CMK (cell line): ENCODE measurements around the gene GNAI1.

Source experiments
- DNase-seq: peaks from one replicate; pipeline ENCODE4 v3.0.0-alpha.2; 2010; ENCODE audit warnings: low read depth

The GNAI1 gene

DNA sequence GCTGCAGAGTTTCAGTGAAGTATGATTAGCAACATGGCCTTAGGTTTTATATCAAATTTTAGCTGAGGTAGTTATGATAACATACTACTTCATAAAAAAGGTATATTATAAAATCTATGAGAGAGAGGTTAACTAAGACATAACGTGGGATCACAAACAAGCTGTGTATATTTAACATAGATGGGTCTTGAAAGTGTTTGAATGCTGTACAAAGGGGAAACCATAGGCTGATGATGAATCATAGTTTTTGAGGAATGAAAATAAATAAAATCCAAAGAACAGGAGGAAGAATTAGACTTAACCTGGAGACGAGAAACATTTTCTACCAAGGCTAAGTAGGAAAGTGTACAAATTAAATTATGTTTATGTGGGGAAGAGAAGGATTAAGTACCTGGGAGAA, 119.0 kb downstream of the GNAI1 start:
- DNase-seq: no peak

DNA sequence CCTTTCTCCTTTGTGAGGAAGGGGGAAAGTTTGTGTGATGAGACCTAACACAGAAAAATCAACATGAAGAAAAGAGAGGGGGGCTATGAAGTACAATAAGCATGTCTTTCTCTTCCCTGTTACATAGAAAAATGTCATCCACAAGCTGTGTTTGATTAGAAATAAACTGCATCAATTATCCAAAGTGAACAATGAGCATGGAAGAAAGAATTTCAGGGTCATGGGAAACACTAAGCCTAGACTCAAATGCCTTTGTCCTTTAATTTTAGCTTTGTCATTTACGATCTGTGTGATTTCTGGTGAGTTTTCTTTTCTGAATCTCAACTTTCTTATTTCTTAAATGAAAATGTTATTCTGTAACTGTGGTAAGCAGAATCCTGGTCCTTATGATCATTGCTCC, 121.0 kb downstream of the GNAI1 start:
- DNase-seq: no peak

DNA sequence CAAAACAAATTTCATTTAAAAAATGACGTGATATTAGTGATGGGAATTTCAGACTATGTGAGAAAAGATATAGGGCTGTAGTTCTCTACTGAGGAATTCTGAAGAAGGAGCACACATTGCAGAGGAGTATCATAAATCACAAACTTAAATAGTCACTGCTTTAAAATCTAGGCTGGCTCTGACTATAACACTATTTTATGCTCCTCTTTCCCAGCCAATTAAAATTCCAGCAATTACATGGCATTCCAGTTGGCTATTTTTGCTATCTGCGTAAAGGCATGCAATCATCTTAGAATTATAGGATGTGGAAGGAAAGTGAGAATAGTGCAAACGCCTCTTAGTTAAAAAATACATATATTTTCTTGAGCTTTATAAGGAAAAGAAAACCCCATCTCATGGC, 123.1 kb downstream of the GNAI1 start:
- no peak for DNase-seq

DNA sequence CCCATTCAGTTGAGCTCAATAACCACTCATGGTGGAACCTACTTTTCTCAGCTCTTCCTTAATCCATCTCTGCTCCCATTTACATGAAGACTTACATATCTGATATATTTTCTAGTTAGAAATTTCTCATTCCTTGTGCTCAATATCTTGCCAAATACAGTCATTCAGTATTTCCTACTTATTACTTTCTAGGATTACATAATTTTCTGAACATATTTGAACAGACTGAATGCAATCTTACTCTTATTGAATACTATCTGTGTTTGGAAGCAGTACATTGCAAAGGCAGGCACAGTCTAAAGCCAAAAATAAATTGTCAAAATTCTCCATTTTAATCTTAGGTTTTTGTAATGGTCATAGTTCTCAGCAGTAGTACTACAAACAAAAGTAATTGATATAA, 126.0 kb downstream of the GNAI1 start:
- DNase-seq: no peak

DNA sequence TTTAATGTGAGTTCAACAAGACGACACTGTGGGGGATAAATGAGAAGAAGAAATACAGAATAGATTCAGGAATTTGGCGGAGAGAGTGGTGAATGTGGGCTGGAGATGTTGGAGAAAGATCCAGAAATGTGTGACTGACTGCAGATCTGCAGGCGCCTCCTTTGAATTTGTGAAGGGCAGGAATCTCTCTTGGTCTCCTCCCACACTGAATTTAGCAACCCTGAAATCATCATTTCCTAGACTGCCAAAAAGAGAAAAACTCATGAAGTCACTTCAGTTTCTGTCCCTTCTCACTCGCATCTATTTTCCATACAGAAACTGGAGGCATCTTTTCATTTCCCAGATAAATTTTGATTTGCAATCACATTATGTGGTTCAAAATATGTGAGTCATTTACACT, 128.7 kb downstream of the GNAI1 start:
- DNase-seq: no peak

DNA sequence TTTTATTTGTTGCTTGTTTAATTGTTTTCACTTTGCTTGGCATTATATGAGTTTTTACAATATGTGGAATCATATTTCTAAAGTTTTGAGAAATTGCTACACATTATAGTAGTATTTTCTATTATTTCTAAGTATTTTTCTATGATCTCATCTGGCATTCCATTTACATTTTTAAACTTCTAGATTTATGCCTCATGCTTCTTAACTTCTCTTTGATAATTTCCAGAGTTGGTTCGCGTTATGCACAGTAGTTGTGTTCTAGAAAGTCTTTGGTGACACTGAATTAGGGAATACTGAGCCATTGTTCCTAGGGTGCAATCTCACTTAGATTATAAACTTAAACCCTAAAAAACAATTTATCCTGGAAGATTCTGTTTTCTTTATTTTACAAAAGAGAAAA, 129.2 kb downstream of the GNAI1 start:
- no peak for DNase-seq

DNA sequence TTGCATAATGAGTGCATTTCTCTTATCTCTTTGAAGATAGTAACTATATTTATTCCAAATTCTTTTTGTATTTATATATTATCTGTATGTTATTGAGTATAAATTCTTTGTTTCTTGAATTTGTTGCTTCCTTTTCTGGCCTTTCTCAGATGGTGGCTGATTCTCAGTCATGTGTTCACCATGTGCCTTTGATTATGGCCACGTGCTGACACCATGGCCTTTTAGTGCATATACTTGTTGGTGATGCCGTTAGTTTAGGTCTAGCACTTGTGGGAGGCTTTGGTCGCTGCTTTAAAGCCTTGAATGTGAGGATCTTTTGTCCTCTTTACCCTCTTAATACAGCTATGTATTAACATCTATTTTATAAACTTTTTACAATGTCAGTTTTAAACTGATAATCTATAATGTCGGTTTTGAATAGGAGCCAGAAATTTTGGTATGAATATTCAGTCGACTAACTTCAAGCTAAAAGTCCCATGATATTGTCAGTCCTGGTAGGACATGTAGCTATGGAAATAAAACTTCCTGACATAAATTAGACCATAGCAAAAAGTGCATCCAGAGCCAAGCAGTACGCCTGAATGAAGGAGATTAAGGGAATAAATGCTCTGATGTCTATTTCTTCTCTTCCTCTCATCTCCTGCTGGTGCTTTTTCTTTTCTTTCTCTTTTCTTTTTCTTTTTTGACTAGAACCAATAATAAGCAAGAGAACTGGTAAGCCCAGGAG, 130.3 kb downstream of the GNAI1 start:
- no peak for DNase-seq

DNA sequence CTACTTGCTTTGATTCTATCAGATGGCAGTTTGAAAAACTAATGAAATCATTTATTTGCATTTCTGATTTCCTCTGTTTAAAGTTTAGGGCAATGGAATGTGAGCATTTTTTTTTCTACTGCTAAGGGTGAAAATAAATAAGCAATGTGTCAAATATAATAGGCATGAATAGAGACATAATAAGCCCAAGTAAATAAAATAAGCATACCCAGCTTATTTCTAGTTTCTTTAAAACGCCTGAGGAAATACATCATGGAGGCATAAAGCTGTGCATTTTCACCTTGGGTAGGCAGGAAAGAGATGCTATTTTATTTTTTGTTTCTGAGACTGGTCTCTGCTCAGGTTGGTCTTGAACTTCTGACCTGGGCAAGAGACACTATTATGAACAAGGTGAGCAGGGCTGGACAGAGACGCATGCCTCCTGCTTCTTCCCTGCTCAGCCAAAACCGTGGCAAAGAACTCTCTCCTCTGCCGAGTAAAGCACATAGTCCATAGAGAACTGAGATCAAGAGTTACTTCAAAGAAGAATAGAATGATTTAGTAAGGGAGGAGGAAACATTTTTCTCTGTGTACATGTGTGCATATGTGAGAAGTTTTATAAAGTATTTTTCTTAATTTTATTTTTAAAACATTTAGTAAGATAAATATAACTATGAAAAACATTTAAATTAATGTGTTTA, 138.1 kb downstream of the GNAI1 start:
- no peak for DNase-seq

DNA sequence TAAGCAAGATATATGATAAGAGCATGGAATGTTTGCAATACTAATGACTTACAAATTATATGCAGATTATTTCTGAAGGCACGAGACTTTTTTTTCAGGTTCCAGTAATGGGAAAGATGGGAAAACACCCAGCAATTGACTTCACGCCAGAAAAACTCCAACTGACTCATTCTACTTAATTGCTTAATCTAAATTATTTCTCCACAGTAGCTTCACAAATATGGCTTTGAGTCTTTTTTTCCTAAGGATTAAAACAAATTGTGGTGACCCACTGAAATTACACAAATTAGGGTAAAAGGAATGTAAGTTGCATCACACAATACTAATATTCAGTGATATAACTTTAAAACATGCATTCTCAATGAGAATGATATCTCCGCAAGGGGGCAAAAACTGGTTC, 138.7 kb downstream of the GNAI1 start:
- no peak for DNase-seq

DNA sequence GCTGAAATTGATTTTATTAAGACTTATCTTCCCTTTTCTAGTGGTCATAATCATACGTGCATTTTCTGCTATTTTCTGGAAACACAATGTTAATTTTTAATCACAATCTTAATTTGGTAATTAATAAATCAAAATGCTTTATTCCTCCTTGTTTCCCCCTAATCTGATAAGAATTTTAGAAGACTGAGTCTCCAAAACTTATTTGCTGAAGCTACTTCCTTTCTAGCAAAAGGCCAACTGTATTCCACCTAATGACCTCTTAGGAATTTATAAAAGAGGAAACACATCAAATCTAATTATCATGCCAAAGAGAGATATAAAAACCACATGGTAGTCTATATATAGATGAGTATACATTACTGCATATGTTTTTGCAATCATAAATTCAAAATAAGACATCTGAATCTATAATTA, 140.6 kb downstream of the GNAI1 start:
- DNase-seq: no peak
